HG02588 (cell line): ENCODE results near the gene ZW10.
"Not testable (repeated sequence)": the region's sequence is repeated elsewhere in the genome, so short reads cannot be mapped to it uniquely, and the experiment has no call there.

ENCODE experiments used
- ATAC-seq: cut with Tn5 transposase; IDR thresholded peaks from one replicate; pipeline ENCODE4 v1.9.1; 2021; ENCODE audit warnings: mild to moderate bottlenecking, moderate library complexity; ENCODE audit not compliant: unreplicated experiment

Gene ZW10

GRCh38 chr11:113760241-113760640, 13.3 kb downstream of the ZW10 start:
- ATAC-seq, result no peak

- ATAC-seq, result no peak
Measured at GRCh38 chr11:113752932-113753331, 20.6 kb downstream of the ZW10 start.

- no peak for ATAC-seq
Measured at GRCh38 chr11:113736323-113736722, 37.2 kb downstream of the ZW10 start.

GRCh38 chr11:113732092-113732491, 41.4 kb downstream of the ZW10 start:
- ATAC-seq, result no peak

GRCh38 chr11:113730887-113731726, 42.4 kb downstream of the ZW10 start:
- no peak for ATAC-seq

GRCh38 chr11:113729456-113729855, 44.0 kb downstream of the ZW10 start:
- ATAC-seq, result no peak

GRCh38 chr11:113728814-113729213, 44.7 kb downstream of the ZW10 start:
- ATAC-seq, result no peak

- no peak for ATAC-seq
Measured at GRCh38 chr11:113725913-113726312, 47.6 kb downstream of the ZW10 start.

- no peak for ATAC-seq
Measured at GRCh38 chr11:113725407-113725806, 48.1 kb downstream of the ZW10 start.

GRCh38 chr11:113724778-113725177, 48.7 kb downstream of the ZW10 start:
- ATAC-seq, result no peak

- no peak for ATAC-seq
Measured at GRCh38 chr11:113723787-113724186, 49.7 kb downstream of the ZW10 start.

- ATAC-seq, result no peak
Measured at GRCh38 chr11:113722934-113723333, 50.6 kb downstream of the ZW10 start.

- no peak for ATAC-seq
Measured at GRCh38 chr11:113722221-113722620, 51.3 kb downstream of the ZW10 start.

- no peak for ATAC-seq
Measured at GRCh38 chr11:113721462-113722066, 51.9 kb downstream of the ZW10 start.

GRCh38 chr11:113720478-113720877, 53.0 kb downstream of the ZW10 start:
- not testable (repeated sequence) for ATAC-seq

GRCh38 chr11:113715882-113716625, 57.4 kb downstream of the ZW10 start:
- ATAC-seq, result no peak

GRCh38 chr11:113715273-113715672, 58.2 kb downstream of the ZW10 start:
- ATAC-seq, result no peak

GRCh38 chr11:113710989-113711388, 62.5 kb downstream of the ZW10 start:
- ATAC-seq, result no peak

GRCh38 chr11:113705871-113706655, 67.4 kb downstream of the ZW10 start, which contains the start of gene TMPRSS5:
Gene TMPRSS5, minus strand, starts transcription at chr11:113706308. Its CDS starts 84 bp downstream, at chr11:113706224.
- ATAC-seq, result no peak

GRCh38 chr11:113703551-113703950, 69.9 kb downstream of the ZW10 start:
- ATAC-seq, result not testable (repeated sequence)

- ATAC-seq, result no peak
Measured at GRCh38 chr11:113701491-113701890, 72.0 kb downstream of the ZW10 start.
